8988T (cell line): Measurements from ENCODE around the gene SLC38A10.

Experiments
- DNase-seq: peaks from one replicate; pipeline ENCODE4 v3.0.0; 2011

Gene SLC38A10

DNA sequence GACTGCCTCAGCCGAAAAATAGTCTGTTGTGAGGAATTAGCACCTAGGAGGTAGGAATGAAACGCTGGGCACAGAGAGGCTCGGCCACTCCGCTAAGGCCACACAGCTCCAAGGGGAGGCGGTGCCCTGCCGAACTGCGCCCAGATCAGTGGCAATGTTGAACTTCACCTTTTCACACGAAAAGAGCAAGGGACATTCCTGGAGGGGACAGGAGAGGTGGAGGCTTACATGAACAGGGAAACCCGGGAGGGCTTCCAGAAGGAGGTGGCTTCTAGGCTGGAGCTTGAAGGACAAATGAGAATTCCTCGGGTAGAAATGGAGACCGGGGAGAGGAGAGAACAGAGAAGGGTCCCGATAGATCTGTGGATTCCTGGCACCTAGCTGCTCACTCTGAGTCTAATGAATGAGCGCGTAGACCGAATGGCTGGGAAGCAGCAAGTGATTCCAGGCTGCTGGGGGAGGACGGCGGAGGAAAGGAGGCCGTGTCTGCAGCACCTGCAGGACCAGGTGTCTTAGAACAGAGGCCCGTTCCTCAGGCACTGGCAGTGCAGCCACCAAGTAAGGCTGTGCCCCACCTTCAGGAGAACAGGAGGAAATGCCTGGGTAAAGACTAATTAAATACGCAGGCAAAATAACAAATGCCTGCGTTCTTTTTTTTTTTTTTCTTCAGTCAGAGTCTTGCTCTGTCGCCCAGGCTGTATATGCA lies 722 bp upstream of the SLC38A10 start:
- DNase-seq, result peak; percentile 62

DNA sequence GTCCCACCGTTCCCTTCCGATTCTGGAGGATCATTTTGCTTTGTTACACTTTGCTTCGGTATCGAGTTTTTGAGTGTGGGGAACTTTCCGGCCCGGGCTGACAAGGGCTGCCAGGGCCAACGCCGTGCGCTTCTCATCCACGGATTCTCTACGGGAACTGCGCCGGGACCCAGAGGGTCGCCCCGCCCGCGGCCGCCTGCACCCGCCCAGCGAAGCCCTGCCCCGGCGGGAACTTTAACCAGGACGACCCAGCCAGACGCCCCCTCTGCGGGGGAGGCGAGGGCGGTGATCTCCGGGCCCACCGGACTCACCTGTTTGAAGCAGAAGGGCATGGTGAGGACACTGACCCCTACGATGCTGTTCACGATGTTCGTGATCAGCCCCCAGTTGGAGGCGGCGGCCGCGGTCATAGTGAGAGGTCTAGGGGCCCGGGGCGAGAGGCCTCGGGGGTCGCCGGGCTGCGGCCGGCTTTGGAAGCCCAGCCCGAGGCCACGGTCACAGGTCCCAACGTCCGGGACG lies 536 bp downstream of the SLC38A10 start:
- no peak for DNase-seq

DNA sequence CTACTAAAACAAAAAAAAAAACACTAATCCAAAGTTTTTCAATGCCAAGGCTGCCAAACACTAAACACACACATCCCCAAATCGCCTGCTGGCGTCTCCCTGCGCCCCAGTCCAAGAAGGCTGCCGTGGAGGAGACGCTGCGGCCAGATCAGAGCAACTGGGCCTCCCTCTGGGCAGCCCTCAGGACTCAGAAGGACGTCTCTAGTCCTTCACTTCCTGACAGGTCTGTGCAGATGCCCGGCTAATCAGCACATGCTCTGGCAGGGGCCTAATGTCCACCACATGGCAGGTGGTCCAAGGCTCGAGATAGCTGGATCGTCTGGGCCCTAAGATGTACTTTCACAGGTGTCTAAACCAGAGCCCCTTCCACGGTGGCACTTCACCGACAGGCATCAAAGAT lies 2.7 kb downstream of the SLC38A10 start:
- DNase-seq, result no peak

DNA sequence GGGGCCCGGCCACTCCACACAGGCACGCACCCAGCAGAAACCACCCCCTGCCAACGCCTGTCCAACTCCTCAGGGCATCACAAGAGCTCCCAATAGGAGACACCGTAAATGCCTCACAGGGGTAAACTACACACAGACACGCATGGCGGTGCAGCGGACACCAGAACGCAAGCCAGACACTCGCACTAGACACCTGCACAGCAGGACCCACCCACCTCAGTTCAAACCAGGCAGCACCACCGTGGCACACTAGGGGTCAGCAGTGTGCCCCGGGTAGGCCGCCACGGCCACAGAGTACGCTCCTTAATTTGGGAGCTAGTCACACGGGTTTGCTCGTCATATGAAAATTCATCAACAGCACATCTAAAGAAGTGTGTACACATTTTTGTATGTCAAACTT lies 3.4 kb downstream of the SLC38A10 start:
- DNase-seq, result peak; percentile 85

DNA sequence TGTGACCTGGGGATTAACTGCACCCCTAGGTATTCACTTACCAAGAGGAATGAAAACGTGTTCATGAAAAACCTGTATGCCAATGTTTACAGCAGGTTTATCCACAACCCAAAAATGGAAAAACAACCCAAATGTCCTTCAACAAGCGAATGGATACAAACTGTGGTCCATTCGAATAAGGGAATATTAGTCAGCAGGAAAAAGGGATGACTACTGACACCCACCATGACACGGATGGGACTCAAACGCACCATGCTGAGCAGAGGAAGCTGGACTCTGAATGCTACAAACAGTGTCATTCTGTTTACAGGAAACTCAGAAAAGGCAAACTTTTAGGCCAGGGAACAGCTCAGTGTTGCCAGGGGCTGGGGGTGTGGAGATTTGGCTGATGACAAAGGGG lies 4.9 kb downstream of the SLC38A10 start:
- no peak for DNase-seq

DNA sequence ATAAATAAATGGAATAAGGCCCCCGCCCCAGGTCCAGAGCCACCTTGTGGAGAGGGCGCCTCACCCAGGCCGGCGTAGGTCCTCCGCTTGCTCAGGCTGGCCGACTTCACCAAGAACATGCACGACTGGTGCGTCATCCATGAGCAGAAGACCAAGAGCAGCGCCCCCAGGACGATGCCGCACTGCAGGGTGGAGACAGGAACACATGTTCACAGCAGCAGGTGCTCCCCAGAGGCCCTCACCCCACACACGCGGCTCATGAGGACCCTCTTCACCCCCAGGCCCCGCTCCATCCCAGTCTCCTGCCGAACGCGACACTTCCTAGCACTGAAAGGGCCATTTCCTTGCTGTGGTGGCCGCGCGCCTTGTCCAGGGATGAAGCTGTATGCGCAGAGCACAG lies 5.5 kb downstream of the SLC38A10 start:
- DNase-seq, result no peak

DNA sequence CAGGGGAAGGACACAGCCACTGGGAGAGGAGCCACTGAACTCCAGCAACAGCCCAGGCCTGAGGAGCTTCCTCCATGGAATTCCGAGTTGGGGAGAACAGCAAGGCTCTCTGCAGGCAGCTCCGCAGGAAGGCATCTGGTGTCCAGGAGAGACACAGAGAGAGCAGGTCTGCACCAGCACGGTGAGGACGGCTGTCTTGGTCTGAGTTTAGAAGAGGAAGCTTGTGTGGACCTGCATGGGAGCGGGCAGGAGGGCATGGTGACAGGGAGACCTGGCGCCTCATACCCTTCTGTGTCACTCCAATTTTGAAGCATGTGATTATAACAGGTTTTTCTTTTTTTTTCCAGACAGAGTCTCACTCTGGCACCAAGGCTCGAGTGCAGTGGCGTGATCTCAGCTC lies 6.4 kb downstream of the SLC38A10 start:
- DNase-seq, result no peak

DNA sequence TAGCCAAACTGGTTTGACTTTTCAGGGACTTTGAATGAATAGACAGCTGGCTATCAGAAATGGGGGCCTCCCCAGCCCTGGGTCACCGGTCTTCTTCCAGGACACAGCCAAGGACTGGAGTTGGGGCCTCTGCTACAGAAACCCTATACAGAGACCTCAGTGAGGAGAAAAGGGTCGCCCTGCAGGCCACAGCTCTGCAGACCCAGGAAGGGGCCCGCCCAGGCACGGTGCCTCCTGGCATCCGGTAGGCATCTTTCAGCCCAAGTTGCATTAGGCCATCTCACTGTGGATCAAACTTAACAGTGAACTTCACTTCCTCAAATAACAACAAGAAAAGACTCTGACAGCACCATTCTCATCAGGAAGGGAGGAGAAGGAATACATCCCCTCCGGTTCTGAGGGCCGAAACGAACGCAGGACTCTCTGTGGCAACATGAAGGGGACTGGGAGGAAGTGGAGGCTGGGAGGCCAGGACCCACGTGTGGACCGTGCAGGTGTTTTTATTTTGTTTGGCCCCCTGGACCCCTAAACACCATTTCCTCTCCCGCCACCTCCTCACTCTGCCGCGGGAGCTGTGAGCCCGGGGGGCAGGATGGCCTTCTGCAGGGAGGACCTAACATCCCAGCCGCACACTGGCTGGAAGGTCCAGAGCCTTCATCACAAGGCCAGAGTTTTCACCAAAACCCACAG lies 7.2 kb downstream of the SLC38A10 start:
- DNase-seq, result no peak

DNA sequence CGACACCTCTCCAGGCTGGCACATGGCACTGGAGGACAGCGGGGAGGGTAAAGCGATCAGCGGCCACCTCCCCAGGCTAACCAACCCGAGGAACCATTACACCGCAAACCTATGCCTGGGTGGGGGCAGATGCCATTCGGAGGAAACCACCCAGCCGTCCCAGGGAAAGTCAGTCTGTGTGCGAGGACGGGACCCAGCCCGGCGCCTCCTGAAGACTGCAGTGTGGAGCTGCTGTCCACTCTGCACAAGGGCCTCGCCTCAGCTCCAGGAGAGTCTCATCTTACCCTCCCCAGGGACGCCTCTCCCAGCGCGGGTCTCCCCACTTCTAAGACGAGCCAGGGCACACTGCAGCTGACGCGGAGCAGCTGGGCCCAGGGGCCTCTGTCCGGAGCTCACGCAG lies 8.0 kb downstream of the SLC38A10 start:
- DNase-seq, result no peak

DNA sequence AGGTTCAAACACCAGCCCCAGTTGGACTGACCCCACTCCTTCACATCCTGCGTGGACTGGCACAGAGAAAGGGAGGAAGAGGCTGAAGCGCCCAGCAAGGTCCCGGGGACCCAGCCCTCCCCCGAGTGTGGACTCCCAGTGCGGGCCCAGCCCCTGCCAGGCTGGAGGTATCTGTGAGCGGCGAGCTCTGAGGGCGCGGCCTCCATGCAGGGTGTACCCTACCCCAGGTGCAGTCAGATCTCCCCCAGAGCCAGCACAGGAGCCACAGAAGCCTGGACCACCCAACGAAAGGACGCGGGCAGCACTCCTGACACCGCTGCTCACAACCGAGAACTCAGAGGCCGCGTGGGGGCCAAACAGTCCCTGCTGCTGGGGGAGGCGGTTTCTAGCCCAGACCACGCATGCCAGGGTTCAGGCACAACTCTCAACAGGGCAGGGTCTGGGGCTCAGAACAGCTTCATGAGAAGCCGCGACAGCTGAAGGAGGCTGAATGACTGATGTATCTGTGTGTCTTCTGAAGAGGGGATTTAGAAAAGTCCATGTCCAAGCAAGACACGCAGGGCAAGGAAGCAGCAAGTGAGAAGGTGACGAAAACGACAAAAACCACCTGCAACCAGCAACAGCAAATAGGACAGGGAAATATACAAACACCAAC lies 8.5 kb downstream of the SLC38A10 start:
- DNase-seq, result no peak

DNA sequence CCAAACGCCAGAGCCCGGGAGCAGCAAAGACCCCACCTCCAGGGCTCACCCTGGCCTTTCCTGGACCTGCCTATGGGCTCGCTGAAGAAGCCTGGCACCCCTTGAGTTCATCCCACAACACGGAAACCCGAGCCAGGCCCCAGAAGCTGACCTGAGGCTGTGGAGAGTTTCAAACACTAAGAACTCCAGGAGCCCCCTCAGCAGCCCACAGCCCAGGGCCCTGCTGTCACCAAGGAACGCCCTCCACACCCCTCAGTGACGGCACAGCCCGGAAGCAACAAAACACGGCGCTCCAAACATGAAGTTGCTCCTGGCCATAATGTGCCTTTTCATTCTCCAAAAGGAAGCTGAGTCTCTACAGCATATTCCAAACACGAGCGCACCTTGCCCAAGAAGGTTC lies 9.2 kb downstream of the SLC38A10 start:
- no peak for DNase-seq

DNA sequence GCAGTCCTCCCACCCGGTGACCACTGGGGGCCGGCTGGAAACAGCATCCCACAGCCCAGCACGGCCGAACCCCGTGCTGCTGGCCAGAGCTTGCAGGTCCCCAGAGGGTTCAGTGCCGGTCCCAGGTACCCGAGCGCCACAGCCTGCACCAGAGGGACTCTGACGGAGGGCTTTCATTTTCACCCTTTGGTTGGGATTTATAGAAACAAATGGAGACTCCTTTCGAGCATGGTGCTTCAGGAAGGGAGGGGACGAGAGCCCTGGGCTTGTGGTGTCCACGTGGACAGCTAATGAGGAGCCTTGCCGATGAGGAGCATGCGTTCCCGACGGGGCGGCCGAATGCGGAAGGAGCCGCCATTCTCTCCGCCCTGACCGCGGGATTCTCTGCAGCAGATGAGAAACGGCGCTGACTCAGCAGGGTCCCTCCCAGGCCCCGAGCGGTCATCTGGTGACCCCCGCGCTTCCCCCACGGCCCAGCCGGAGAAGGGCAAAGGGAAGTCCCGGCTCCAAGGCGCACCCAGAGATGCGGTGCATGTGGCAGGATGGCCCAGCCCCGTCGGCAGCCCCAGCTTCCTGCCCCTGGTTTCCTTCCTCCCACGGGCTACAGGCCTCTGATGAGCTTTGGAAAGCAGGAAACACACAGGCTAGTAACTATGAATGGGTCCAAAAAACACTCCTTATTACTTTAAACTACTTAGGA lies 9.8 kb downstream of the SLC38A10 start:
- no peak for DNase-seq

DNA sequence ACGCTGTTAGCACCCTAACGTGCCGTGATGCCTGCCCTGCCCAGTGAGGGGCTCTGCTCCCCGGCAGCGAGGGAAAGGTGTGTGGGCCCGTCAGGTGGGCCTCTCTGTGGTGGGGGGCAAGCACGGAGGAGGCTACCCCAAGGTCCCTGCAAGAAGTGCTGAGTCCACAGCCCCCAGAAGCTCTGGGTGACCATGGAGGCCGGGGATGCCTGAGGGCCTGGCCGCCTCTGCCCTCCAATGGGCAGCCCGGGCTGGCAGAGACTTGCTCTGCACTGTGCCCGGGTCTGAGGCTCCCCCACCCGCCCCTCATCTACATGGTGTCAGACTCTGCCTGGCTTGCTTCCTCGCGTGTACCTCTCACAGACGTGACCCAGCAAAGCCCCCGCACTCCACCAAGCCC lies 12.2 kb downstream of the SLC38A10 start:
- no peak for DNase-seq

DNA sequence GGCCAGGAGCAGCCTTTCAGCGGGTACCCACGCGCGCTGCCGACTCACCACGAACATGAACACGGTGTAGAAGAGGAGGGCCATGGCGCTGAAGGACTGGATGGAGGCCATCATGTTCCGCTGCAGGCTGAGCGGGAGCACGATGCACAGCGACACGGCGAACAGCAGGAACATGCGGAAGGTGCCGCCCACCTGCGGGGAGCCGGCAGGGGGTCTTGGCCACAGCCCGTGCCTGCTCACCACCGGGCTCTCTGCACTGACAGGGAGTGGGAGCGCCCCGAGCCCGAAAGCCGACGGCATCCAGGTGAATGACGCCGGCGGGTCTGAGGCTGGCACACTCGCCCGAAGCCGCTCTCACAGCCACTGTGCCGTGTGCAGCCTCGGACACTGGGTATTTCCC lies 13.0 kb downstream of the SLC38A10 start:
- DNase-seq, result no peak

DNA sequence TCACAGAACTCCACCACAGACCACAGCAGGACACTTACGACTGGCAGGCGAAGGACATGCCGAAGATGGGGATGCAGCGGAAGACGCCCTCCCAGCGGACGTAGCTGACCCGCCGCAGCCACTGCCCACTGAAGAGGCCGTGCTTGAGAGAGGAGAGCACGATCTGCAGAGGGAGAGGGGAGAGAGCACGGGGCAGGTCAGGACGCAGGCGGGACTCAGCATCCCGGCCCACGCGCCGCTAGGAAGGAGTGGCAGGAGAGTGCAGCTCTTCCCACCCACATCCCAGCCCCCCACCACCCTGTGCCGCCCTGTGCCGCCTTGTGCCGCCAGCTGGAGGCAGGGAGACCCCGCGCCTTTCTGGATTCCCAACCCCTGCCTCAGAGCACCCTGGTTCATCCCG lies 14.5 kb downstream of the SLC38A10 start:
- no peak for DNase-seq

DNA sequence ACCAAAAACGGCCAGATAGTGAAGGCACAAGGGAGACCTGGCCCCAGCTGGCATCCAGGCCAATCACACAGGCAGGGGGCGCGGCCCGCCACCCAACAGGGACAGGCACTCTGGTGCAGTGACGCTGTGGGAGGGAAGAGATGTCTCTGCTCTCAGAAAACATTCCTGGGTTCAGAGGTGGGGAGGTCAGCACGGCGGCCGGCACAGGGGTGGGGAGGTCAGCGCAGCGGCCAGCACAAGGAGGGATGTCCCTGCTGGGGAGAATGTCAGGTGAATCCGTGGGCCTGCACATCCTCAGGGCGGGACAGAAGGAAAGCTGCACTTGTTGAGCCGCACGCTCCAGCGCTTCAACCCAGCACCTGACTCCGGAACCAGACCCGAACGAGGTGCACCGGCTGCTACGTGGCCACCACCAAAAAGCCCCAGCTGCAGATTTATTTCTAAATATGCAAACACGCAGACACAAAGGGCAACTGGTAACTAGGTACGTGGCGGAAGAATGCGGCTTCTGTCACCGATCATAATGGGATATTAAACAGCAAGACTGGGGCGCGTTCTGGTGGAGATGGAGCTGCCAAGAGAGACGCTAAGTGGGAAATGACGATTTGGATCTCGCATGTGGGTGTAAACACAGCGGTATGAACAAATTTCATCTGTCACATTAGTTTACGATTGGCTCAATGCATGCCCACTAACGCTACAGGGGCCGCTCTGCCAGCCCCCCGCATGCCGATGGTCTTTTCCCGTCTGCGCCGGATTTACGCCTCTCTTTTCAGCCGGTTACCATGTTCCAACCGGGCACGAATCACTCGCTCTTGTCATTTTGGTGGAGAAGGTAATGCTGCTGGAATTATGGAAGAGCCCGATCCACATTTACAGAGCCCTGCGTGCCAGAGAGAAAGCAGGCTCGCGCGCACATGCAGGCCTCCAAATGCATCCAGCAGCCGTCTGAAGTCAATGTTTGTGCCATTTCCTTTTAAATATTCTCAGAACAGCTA lies 15.5 kb downstream of the SLC38A10 start:
- no peak for DNase-seq

DNA sequence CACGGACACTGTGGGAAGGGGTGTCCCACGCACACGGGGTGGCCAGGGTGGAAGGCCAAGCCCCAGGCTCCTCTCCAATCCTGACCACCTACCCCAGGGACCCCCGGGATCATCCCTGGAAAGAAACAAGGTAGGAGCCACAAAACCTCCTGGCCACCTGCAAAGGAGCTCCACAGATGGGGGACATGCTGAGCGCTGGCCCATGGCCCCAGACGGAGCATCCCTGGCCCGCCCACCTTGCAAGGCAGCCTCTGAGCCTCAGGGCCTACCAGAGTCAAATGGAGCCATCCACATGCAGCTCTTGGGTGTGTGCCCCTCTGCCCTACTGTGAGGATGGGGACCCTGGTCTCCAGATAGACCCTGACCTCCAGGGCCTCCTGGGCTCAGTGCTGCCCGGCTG lies 16.3 kb downstream of the SLC38A10 start:
- no peak for DNase-seq

DNA sequence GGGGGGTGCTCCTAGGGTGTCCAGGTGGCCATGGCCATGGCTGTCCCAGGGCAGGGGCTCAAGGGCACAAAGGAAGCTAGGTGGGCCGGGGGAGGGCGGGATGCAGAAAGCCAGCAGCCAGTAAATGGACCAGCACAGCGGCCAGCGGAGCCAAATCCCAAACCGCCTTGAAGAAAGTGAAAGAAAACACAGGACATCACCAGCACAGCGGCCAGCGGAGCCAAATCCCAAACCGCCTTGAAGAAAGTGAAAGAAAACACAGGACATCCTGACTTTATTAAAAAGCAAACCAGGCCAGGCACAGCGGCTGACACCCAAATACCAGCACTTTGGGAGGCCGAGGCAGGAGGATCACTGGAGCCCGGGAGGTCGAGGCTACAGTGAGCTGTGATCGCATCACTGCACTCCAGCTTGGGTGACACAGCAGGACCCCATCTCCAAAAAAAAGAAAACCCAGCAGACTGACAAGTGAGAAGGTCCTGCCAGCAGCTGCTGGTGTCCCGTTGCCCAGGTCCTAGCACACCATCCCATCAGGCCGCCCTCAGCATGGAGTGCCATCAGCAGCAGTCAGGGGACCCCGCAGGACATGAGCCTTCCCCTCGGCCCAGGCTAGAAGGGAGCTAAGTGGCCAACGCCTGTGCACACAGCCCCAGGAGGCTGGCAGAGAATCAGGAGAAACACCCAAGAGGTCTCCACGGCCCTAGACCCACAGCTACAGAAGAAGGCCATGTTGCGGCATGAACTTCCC lies 17.0 kb downstream of the SLC38A10 start:
- no peak for DNase-seq

DNA sequence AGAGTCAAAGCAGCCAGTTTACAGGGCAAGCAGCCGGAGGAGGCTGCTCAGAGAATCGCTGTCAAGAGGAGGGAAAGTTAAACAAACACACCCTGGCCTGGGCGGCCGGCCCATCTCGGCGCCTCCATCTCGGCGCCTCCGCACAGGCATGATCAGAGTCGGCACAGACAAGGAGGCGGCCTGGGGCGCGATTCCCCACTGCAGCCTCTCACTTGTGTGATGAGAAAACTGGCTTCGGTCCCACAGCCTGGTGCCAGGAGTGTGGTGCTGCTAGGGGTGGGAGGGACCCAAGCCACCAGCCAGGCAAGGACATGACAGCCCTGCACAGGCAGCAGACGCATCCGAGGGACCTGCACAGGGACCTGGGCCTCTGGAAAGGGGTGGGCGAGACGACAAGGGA lies 17.7 kb downstream of the SLC38A10 start:
- no peak for DNase-seq

DNA sequence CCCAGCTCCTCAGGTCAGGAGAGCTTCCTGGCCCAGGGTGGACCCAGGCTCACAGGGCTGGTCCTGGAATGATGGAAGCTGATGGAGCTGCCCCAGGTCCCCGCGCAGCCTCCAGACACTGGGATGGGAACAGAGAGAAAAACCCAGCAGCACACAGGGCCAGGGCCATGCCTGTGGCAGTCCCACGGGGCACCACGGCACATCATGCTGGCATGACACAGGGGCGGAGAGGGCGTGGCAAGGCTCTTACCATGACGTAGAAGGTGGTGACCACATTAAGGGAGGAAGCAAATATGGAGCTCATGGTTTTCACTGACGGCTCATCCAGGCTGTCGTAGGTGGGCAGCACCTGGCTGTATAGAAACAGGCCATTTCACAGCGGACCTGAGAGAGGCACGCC lies 18.3 kb downstream of the SLC38A10 start:
- no peak for DNase-seq

DNA sequence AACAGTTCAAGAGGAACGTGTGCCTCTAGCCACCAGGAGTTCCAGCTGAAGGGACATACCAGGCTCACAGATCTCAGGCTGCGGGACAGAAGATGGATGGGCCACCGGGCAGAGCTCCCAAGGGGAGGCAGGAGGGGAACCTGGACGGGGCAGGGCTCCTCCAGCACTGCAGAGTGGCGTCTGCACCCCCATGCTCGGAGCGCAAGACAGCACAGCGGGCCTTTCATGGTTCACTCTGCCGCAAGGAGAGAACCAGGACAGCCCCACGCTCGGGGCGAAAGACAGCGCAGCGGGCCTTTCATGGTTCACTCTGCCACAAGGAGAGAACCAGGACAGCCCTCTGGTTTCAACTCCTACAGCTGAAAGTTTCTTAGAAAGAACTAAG lies 20.6 kb downstream of the SLC38A10 start:
- no peak for DNase-seq
